T-helper 17 cell (primary cell): ENCODE measurements around the gene SEMA6D. TPM values are rescaled to one million over a fixed set of nuclear protein-coding genes. Genes with fewer than 3 reads are reported as not detected.

Experiments
- ATAC-seq: fragments of 150-1000 bp; cut with Tn5 transposase; 2 replicates; pipeline ENCODE4 v1.10.0; 2021; ENCODE audit warnings: mild to moderate bottlenecking, moderate library complexity
- DNase-seq, 3 donors: peaks; one replicate each; pipeline versions ENCODE4 v3.0.0 to v3.0.0-alpha.2; 2020 to 2021
- H3K9me3 ChIP-seq: one replicate; pipeline ENCODE4 v1.7.0; 2013; ENCODE audit warnings: low read length, mild to moderate bottlenecking; ENCODE audit not compliant: control insufficient read depth, poor library complexity, severe bottlenecking
- H3K27ac Mint-ChIP-seq: one replicate; pipeline ENCODE4 v1.8.0; 2022; ENCODE audit warnings: mild to moderate bottlenecking, moderate library complexity, mixed read lengths
- H3K27me3 Mint-ChIP-seq: one replicate; pipeline ENCODE4 v1.8.0; 2022; ENCODE audit warnings: mixed read lengths
- H3K36me3 Mint-ChIP-seq: one replicate; pipeline ENCODE4 v1.8.0; 2022; ENCODE audit warnings: low read depth, mixed read lengths
- H3K4me1 Mint-ChIP-seq: one replicate; pipeline ENCODE4 v1.8.0; 2022; ENCODE audit warnings: mild to moderate bottlenecking, mixed read lengths
- H3K4me3 Mint-ChIP-seq: one replicate; pipeline ENCODE4 v1.8.0; 2022; ENCODE audit warnings: mild to moderate bottlenecking, moderate library complexity, mixed read lengths
- total RNA-seq, 4 donors: library from RNA in 2 of 4; stranded (reverse) in 2 of 4; gene quantifications; one replicate each; pipeline ENCODE4 v1.2.3 and lab custom pipeline; 2022 to 2026

The SEMA6D gene
- total RNA-seq: not detected
- total RNA-seq (lab: John Stamatoyannopoulos, UW): 0 to 0.12 reads per million in 2 donors

GRCh38 chr15:47717036-47717612 lies at the start of gene SEMA6D:
TSS of gene SEMA6D (plus strand) at chr15:47717505. CDS start at chr15:47759799, 42,294 bp downstream.
- Mint-ChIP-seq H3K4me1 (no peaks in the 10 kb centered on the region), H3K27me3 (peaks cover 70% of the 10 kb centered on the region), H3K36me3 (peaks cover 4% of the 10 kb centered on the region), H3K27ac (no peak within 1 kb of the TSS), H3K4me3 (no peak within 1 kb of the TSS)
- DNase-seq (no peak), ATAC-seq (no peak)
- H3K9me3 ChIP-seq: no peaks in the 10 kb centered on the region

- DNase-seq: no peak
- no peak for ATAC-seq
- Mint-ChIP-seq H3K27ac (no peak overlapping the region), H3K36me3 (no peaks in the 10 kb centered on the region), H3K4me1 (no peaks in the 10 kb centered on the region), H3K4me3 (no peak overlapping the region), H3K27me3 (no peaks in the 10 kb centered on the region)
- no peaks in the 10 kb centered on the region for H3K9me3 ChIP-seq
Measured at GRCh38 chr15:47669221-47669620, 48.1 kb upstream of the SEMA6D start.

- no peaks in the 10 kb centered on the region for H3K27me3 Mint-ChIP-seq
- no peaks in the 10 kb centered on the region for H3K36me3 Mint-ChIP-seq
- ATAC-seq (no peak), DNase-seq (no peak)
- H3K27ac Mint-ChIP-seq: no peak overlapping the region
- no peaks in the 10 kb centered on the region for H3K9me3 ChIP-seq
- H3K4me1 Mint-ChIP-seq: no peaks in the 10 kb centered on the region
- no peak overlapping the region for H3K4me3 Mint-ChIP-seq
Measured at GRCh38 chr15:47670365-47670764, 46.9 kb upstream of the SEMA6D start.

- H3K9me3 ChIP-seq: no peaks in the 10 kb centered on the region
- H3K4me1 Mint-ChIP-seq: no peaks in the 10 kb centered on the region
- ATAC-seq (no peak), DNase-seq (no peak)
- H3K36me3 Mint-ChIP-seq: no peaks in the 10 kb centered on the region
- H3K27ac Mint-ChIP-seq: no peak overlapping the region
- no peaks in the 10 kb centered on the region for H3K27me3 Mint-ChIP-seq
- no peak overlapping the region for H3K4me3 Mint-ChIP-seq
Measured at GRCh38 chr15:47673232-47673761, 44.0 kb upstream of the SEMA6D start.

- DNase-seq: no peak
- H3K36me3 Mint-ChIP-seq: no peaks in the 10 kb centered on the region
- no peak overlapping the region for H3K4me3 Mint-ChIP-seq
- H3K9me3 ChIP-seq: no peaks in the 10 kb centered on the region
- H3K4me1 Mint-ChIP-seq: no peaks in the 10 kb centered on the region
- H3K27ac Mint-ChIP-seq: no peak overlapping the region
- no peak for ATAC-seq
- no peaks in the 10 kb centered on the region for H3K27me3 Mint-ChIP-seq
Measured at GRCh38 chr15:47674586-47675232, 42.6 kb upstream of the SEMA6D start.

- Mint-ChIP-seq H3K4me1 (no peaks in the 10 kb centered on the region), H3K4me3 (no peak overlapping the region), H3K27ac (no peak overlapping the region), H3K36me3 (no peaks in the 10 kb centered on the region), H3K27me3 (no peaks in the 10 kb centered on the region)
- no peaks in the 10 kb centered on the region for H3K9me3 ChIP-seq
- DNase-seq (no peak), ATAC-seq (no peak)
Measured at GRCh38 chr15:47675735-47676134, 41.6 kb upstream of the SEMA6D start.

GRCh38 chr15:47678040-47678439 lies 39.3 kb upstream of the SEMA6D start:
- Mint-ChIP-seq H3K4me1 (no peaks in the 10 kb centered on the region), H3K27me3 (no peaks in the 10 kb centered on the region), H3K27ac (no peak overlapping the region), H3K4me3 (no peak overlapping the region), H3K36me3 (no peaks in the 10 kb centered on the region)
- DNase-seq (no peak), ATAC-seq (no peak)
- no peaks in the 10 kb centered on the region for H3K9me3 ChIP-seq

GRCh38 chr15:47682661-47683060 lies 34.6 kb upstream of the SEMA6D start:
- no peaks in the 10 kb centered on the region for H3K4me1 Mint-ChIP-seq
- no peak overlapping the region for H3K4me3 Mint-ChIP-seq
- DNase-seq (no peak), ATAC-seq (no peak)
- no peaks in the 10 kb centered on the region for H3K9me3 ChIP-seq
- no peaks in the 10 kb centered on the region for H3K27me3 Mint-ChIP-seq
- H3K27ac Mint-ChIP-seq: no peak overlapping the region
- H3K36me3 Mint-ChIP-seq: no peaks in the 10 kb centered on the region

GRCh38 chr15:47685141-47685870 lies 32.0 kb upstream of the SEMA6D start:
- Mint-ChIP-seq H3K36me3 (no peaks in the 10 kb centered on the region), H3K27ac (no peak overlapping the region), H3K4me3 (no peak overlapping the region), H3K27me3 (no peaks in the 10 kb centered on the region), H3K4me1 (no peaks in the 10 kb centered on the region)
- H3K9me3 ChIP-seq: no peaks in the 10 kb centered on the region
- ATAC-seq: no peak
- DNase-seq: no peak

- no peak overlapping the region for H3K27ac Mint-ChIP-seq
- no peaks in the 10 kb centered on the region for H3K27me3 Mint-ChIP-seq
- H3K9me3 ChIP-seq: no peaks in the 10 kb centered on the region
- H3K4me3 Mint-ChIP-seq: no peak overlapping the region
- no peak for DNase-seq
- H3K36me3 Mint-ChIP-seq: no peaks in the 10 kb centered on the region
- no peaks in the 10 kb centered on the region for H3K4me1 Mint-ChIP-seq
- no peak for ATAC-seq
Measured at GRCh38 chr15:47688573-47689086, 28.7 kb upstream of the SEMA6D start.

- Mint-ChIP-seq H3K36me3 (no peaks in the 10 kb centered on the region), H3K4me3 (no peak overlapping the region), H3K27me3 (no peaks in the 10 kb centered on the region), H3K27ac (no peak overlapping the region), H3K4me1 (no peaks in the 10 kb centered on the region)
- no peaks in the 10 kb centered on the region for H3K9me3 ChIP-seq
- ATAC-seq: no peak
- DNase-seq: no peak
Measured at GRCh38 chr15:47689660-47690059, 27.6 kb upstream of the SEMA6D start.

- no peak overlapping the region for H3K27ac Mint-ChIP-seq
- no peaks in the 10 kb centered on the region for H3K9me3 ChIP-seq
- no peak overlapping the region for H3K4me3 Mint-ChIP-seq
- no peaks in the 10 kb centered on the region for H3K4me1 Mint-ChIP-seq
- DNase-seq (no peak), ATAC-seq (no peak)
- H3K27me3 Mint-ChIP-seq: no peaks in the 10 kb centered on the region
- H3K36me3 Mint-ChIP-seq: no peaks in the 10 kb centered on the region
Measured at GRCh38 chr15:47691882-47692281, 25.4 kb upstream of the SEMA6D start.

- DNase-seq (no peak), ATAC-seq (no peak)
- no peaks in the 10 kb centered on the region for H3K27me3 Mint-ChIP-seq
- no peaks in the 10 kb centered on the region for H3K4me1 Mint-ChIP-seq
- no peak overlapping the region for H3K27ac Mint-ChIP-seq
- H3K4me3 Mint-ChIP-seq: no peak overlapping the region
- H3K9me3 ChIP-seq: no peaks in the 10 kb centered on the region
- no peaks in the 10 kb centered on the region for H3K36me3 Mint-ChIP-seq
Measured at GRCh38 chr15:47696351-47696750, 21.0 kb upstream of the SEMA6D start.
